ENCODE data around the gene DEFB125. TPM values are rescaled to one million over a fixed set of nuclear protein-coding genes. Genes with fewer than 3 reads are reported as not detected.

Gene DEFB125
- total and polyA plus RNA-seq, 2 donors (not counting 3 experiments of a cell fraction or from before 2014, with no cell fraction given): not detected

- no peaks in the 10 kb centered on the region for H3K9me1 ChIP-seq (replicated peaks; ENCODE audit: control insufficient read depth, extremely low read depth, insufficient read depth, low read length)
- no peak overlapping the region for H3K4me2 ChIP-seq (ENCODE audit: insufficient read depth, low read length)
- no peak overlapping the region for H3K9ac ChIP-seq (replicated peaks; ENCODE audit: extremely low read depth, insufficient read depth, low read length)
- no peaks in the 10 kb centered on the region for H4K20me1 ChIP-seq (replicated peaks; ENCODE audit: control insufficient read depth, extremely low read depth, insufficient read depth, low read length)
- CTCF ChIA-PET: no interaction called here
- POLR2A ChIA-PET: no interaction called here
- H3K4me1 ChIP-seq (ENCODE audit: control insufficient read depth, extremely low read depth, insufficient read depth, low read length): no peaks in the 10 kb centered on the region
- H3K9me3 ChIP-seq (replicated peaks; ENCODE audit: control insufficient read depth, insufficient read depth, low read length): no peaks in the 10 kb centered on the region
- H3K79me2 ChIP-seq (ENCODE audit: control insufficient read depth, insufficient read depth, low read length): no peaks in the 10 kb centered on the region
- TF ChIP-seq CTCF (IDR thresholded peaks at IDR 0.05; ENCODE audit: extremely low read depth in 1 of 2, insufficient read depth in 1 of 2, low read depth in 1 of 2, low read length in 2 of 2) (peak in 1 of 2 donors; percentile 13), JUN (IDR thresholded peaks at IDR 0.05; ENCODE audit: borderline replicate concordance, insufficient read depth, insufficient read length, low read depth) (no peak)
- H3K36me3 ChIP-seq (ENCODE audit: control insufficient read depth in 2 of 2, extremely low read depth in 1 of 2, insufficient read depth in 2 of 2, low read length in 2 of 2): no peaks in the 10 kb centered on the region
- H3K27ac ChIP-seq (ENCODE audit: insufficient read depth, low read depth, low read length): no peak overlapping the region
- BruUV-seq (replicated peaks): no TSS peak
- no peak for FAIRE-seq
- DNase-seq (ENCODE audit: low read depth, low spot score): no peak
- intact Hi-C loops (cut with micrococcal nuclease) (no loop called here), dilution Hi-C loops (cut with MboI; ENCODE audit: extremely low pct_ligation_motif_present, low sequenced_read_pairs) (no loop called here)
- no peak overlapping the region for H3K4me3 ChIP-seq (replicated peaks in 1 of 3; ENCODE audit: insufficient read depth in 1 of 3, low read depth in 1 of 3, low read length in 3 of 3)
- H3K27me3 ChIP-seq (ENCODE audit: control insufficient read depth in 2 of 2, insufficient read depth in 2 of 2, low read length in 2 of 2): peaks cover 5 to 10% of the 10 kb centered on the region in 2 experiments
- H2AFZ ChIP-seq (ENCODE audit: low read depth, low read length): no peak overlapping the region
These were observed 50.4 kb downstream of the DEFB125 start for GRCh38 chr20:137668-138490.

GRCh38 chr20:142290-142689 lies 54.8 kb downstream of the DEFB125 start, which contains the start of gene DEFB126:
Gene DEFB126 (plus strand): TSS chr20:142590. CDS start chr20:142629, 39 bp downstream.
- Histone ChIP-seq H3K9me3 (replicated peaks; ENCODE audit: control insufficient read depth, insufficient read depth, low read length) (no peaks in the 10 kb centered on the region), H2AFZ (ENCODE audit: low read depth, low read length) (no peak within 1 kb of the TSS), H4K20me1 (replicated peaks; ENCODE audit: control insufficient read depth, extremely low read depth, insufficient read depth, low read length) (no peaks in the 10 kb centered on the region), H3K27me3 (ENCODE audit: control insufficient read depth in 2 of 2, insufficient read depth in 2 of 2, low read length in 2 of 2) (peaks cover 7 to 29% of the 10 kb centered on the region in 2 experiments), H3K4me1 (ENCODE audit: control insufficient read depth, extremely low read depth, insufficient read depth, low read length) (no peaks in the 10 kb centered on the region), H3K9me1 (replicated peaks; ENCODE audit: control insufficient read depth, extremely low read depth, insufficient read depth, low read length) (no peaks in the 10 kb centered on the region), H3K4me2 (ENCODE audit: insufficient read depth, low read length) (no peak within 1 kb of the TSS), H3K27ac (ENCODE audit: insufficient read depth, low read depth, low read length) (no peak within 1 kb of the TSS), H3K4me3 (replicated peaks in 1 of 3; ENCODE audit: insufficient read depth in 1 of 3, low read depth in 1 of 3, low read length in 3 of 3) (no peak within 1 kb of the TSS), H3K36me3 (ENCODE audit: control insufficient read depth in 2 of 2, extremely low read depth in 1 of 2, insufficient read depth in 2 of 2, low read length in 2 of 2) (no peaks in the 10 kb centered on the region), H3K79me2 (ENCODE audit: control insufficient read depth, insufficient read depth, low read length) (no peaks in the 10 kb centered on the region), H3K9ac (replicated peaks; ENCODE audit: extremely low read depth, insufficient read depth, low read length) (no peak within 1 kb of the TSS)
- intact Hi-C loops (cut with micrococcal nuclease) (no loop called here), dilution Hi-C loops (cut with MboI; ENCODE audit: extremely low pct_ligation_motif_present, low sequenced_read_pairs) (no loop called here)
- no peak for FAIRE-seq
- DNase-seq (ENCODE audit: low read depth, low spot score): no peak
- ChIA-PET POLR2A (no interaction called here), CTCF (interaction anchor here (1.3 kb wide), 1 partner anchor 11 kb away, joined by 3 read pairs; no protein-coding TSS in a partner anchor)
- TF ChIP-seq CTCF (IDR thresholded peaks at IDR 0.05; ENCODE audit: extremely low read depth in 1 of 2, insufficient read depth in 1 of 2, low read depth in 1 of 2, low read length in 2 of 2): no peak
- TF ChIP-seq FOS (IDR thresholded peaks at IDR 0.05; ENCODE audit: borderline replicate concordance, insufficient read depth, low read length): no peak
- no peak for TF ChIP-seq EZH2 (IDR thresholded peaks at IDR 0.05; ENCODE audit: borderline replicate concordance, low read depth, low read length, severe bottlenecking)
- TF ChIP-seq MYC (IDR thresholded peaks at IDR 0.05; ENCODE audit: low read depth, low read length): no peak
- TF ChIP-seq GATA2 (IDR thresholded peaks at IDR 0.05; ENCODE audit: insufficient read depth, insufficient read length, low read depth, low read length): no peak
- no peak for TF ChIP-seq POLR2A (IDR thresholded peaks at IDR 0.05; ENCODE audit: low read depth, low read length)
- no peak for TF ChIP-seq JUN (IDR thresholded peaks at IDR 0.05; ENCODE audit: borderline replicate concordance, insufficient read depth, insufficient read length, low read depth)
- TF ChIP-seq POLR2AphosphoS5 (IDR thresholded peaks at IDR 0.05; ENCODE audit: insufficient read depth, low read depth, low read length): no peak
- TF ChIP-seq MAX (IDR thresholded peaks at IDR 0.05; ENCODE audit: insufficient read depth, insufficient read length): no peak
- no TSS peak for BruUV-seq (replicated peaks)
